SU-DHL-6 (cell line): ENCODE data around the gene TMPRSS4.

Source experiments
- H2AFZ ChIP-seq: fragments of 200-600 bp; sonication (generic); 2 replicates; pipeline ENCODE4 v1.6.1; 2014; ENCODE audit warnings: low read depth, mild to moderate bottlenecking, moderate library complexity, mixed read lengths, antibody characterized with exemption, low read length; ENCODE audit not compliant: severe bottlenecking
- H3F3A ChIP-seq: fragments of 200-600 bp; shearing (Covaris generic); 2 replicates; pipeline ENCODE4 v1.6.0; 2016; ENCODE audit warnings: antibody characterized with exemption, mild to moderate bottlenecking; ENCODE audit not compliant: insufficient read depth
- H3K27ac ChIP-seq: fragments of 200-600 bp; sonication (generic); 2 replicates; pipeline ENCODE4 v1.5.1; 2016; ENCODE audit warnings: low read depth, mild to moderate bottlenecking, low read length, moderate library complexity, mixed read lengths
- H3K27me3 ChIP-seq: fragments of 200-600 bp; sonication (generic), shearing (Covaris generic); 2 replicates; pipeline ENCODE4 v1.6.0; 2014; ENCODE audit warnings: mild to moderate bottlenecking, low read length
- H3K36me3 ChIP-seq: fragments of 200-600 bp; sonication (generic); 2 replicates; pipeline ENCODE4 v1.6.1; 2014; ENCODE audit warnings: mild to moderate bottlenecking, low read length, mixed read lengths
- H3K4me2 ChIP-seq: fragments of 300-600, 200-600 bp; shearing (Covaris generic), sonication (generic); 2 replicates; pipeline ENCODE4 v1.6.0; 2014; ENCODE audit warnings: low read length, low read depth, mild to moderate bottlenecking; ENCODE audit not compliant: poor library complexity, severe bottlenecking
- H3K4me3 ChIP-seq: fragments of 200-600 bp; sonication (generic); 2 replicates; pipeline ENCODE4 v1.5.1; 2014; ENCODE audit warnings: antibody characterized with exemption, low read length, mild to moderate bottlenecking, mixed read lengths; ENCODE audit not compliant: insufficient read depth, poor library complexity, severe bottlenecking
- H3K79me2 ChIP-seq: fragments of 200-600 bp; sonication (generic); 2 replicates; pipeline ENCODE4 v1.6.1; 2014; ENCODE audit warnings: mild to moderate bottlenecking, low read length, moderate library complexity; ENCODE audit not compliant: insufficient read depth
- H3K9ac ChIP-seq: fragments of 200-600 bp; sonication (generic); 2 replicates; pipeline ENCODE4 v1.7.0; 2014; ENCODE audit warnings: mild to moderate bottlenecking, low read length
- H3K9me2 ChIP-seq: fragments of 200-600 bp; sonication (generic); replicated peaks from 2 replicates; pipeline ENCODE4 v1.6.1; 2014; ENCODE audit warnings: low read length; ENCODE audit not compliant: insufficient read depth
- H3K9me3 ChIP-seq: fragments of 200-600 bp; sonication (generic); 2 replicates; pipeline ENCODE4 v1.6.1; 2014; ENCODE audit warnings: low read length, mixed read lengths; ENCODE audit not compliant: insufficient read depth
- H4K20me1 ChIP-seq: fragments of 200-600 bp; sonication (generic); 2 replicates; pipeline ENCODE4 v1.6.1; 2014; ENCODE audit warnings: low read depth, mild to moderate bottlenecking, antibody characterized with exemption, low read length, moderate library complexity, mixed read lengths
- CTCF ChIP-seq: fragments of 200-600 bp; sonication (generic); IDR thresholded peaks from one replicate; pipeline ENCODE4 v1.5.1; 2017; ENCODE audit warnings: antibody characterized with exemption, mild to moderate bottlenecking, low read length, moderate library complexity; ENCODE audit not compliant: insufficient read depth, poor library complexity, severe bottlenecking
- EZH2phosphoT487 ChIP-seq: fragments of 200-600 bp; sonication (generic), shearing (Covaris generic); conservative IDR thresholded peaks from 2 replicates; pipeline ENCODE4 v1.6.1; 2018; ENCODE audit warnings: mild to moderate bottlenecking, antibody characterized with exemption, low read length, moderate library complexity, mixed read lengths

TMPRSS4 gene

GRCh38 chr11:118153516-118153915, 76.6 kb downstream of the TMPRSS4 start:
- H4K20me1 ChIP-seq = no peaks in the 10 kb centered on the region
- H3K4me3 ChIP-seq = no peak overlapping the region
- no peaks in the 10 kb centered on the region for H3K27me3 ChIP-seq
- no peaks in the 10 kb centered on the region for H3K79me2 ChIP-seq
- no peaks in the 10 kb centered on the region for H3K9me2 ChIP-seq
- H3K9me3 ChIP-seq = no peaks in the 10 kb centered on the region
- H3K4me2 ChIP-seq = no peak overlapping the region
- H2AFZ ChIP-seq = no peak overlapping the region
- H3K36me3 ChIP-seq = no peaks in the 10 kb centered on the region
- H3K27ac ChIP-seq = no peak overlapping the region
- no peak overlapping the region for H3K9ac ChIP-seq
- H3F3A ChIP-seq = no peaks in the 10 kb centered on the region
- TF ChIP-seq CTCF = no peak
- TF ChIP-seq EZH2phosphoT487 = no peak

GRCh38 chr11:118153976-118154375, 77.1 kb downstream of the TMPRSS4 start:
- H3K4me2 ChIP-seq = no peak overlapping the region

GRCh38 chr11:118154641-118155040, 77.8 kb downstream of the TMPRSS4 start:
- no peak overlapping the region for H3K27ac ChIP-seq
- H3K4me3 ChIP-seq = no peak overlapping the region
- H2AFZ ChIP-seq = no peak overlapping the region
- no peak overlapping the region for H3K4me2 ChIP-seq
- no peaks in the 10 kb centered on the region for H3K9me3 ChIP-seq
- no peaks in the 10 kb centered on the region for H3K36me3 ChIP-seq
- TF ChIP-seq EZH2phosphoT487 = no peak
- no peak for TF ChIP-seq CTCF
- no peak overlapping the region for H3K9ac ChIP-seq
- H3F3A ChIP-seq = no peaks in the 10 kb centered on the region
- H3K79me2 ChIP-seq = no peaks in the 10 kb centered on the region
- H3K9me2 ChIP-seq = no peaks in the 10 kb centered on the region
- no peaks in the 10 kb centered on the region for H4K20me1 ChIP-seq
- H3K27me3 ChIP-seq = no peaks in the 10 kb centered on the region

More at GRCh38 chr11:118153976-118154375, 77.1 kb downstream of the TMPRSS4 start:
- Histone ChIP-seq H2AFZ (no peak overlapping the region), H3F3A (no peaks in the 10 kb centered on the region), H3K9me2 (no peaks in the 10 kb centered on the region), H3K79me2 (no peaks in the 10 kb centered on the region), H3K27me3 (no peaks in the 10 kb centered on the region), H3K27ac (no peak overlapping the region), H3K9me3 (no peaks in the 10 kb centered on the region), H3K4me3 (no peak overlapping the region), H3K9ac (no peak overlapping the region), H4K20me1 (no peaks in the 10 kb centered on the region), H3K36me3 (no peaks in the 10 kb centered on the region)
- TF ChIP-seq EZH2phosphoT487 (no peak), CTCF (no peak)
